DOHH2 (cell line): Measurements from ENCODE around the gene UBE2N.

ENCODE experiments used
- H3F3A ChIP-seq: fragments of 200-600 bp; sonication (generic), shearing (Covaris generic); 2 replicates; pipeline ENCODE4 v1.6.0; 2016; ENCODE audit warnings: antibody characterized with exemption, mild to moderate bottlenecking; ENCODE audit not compliant: control insufficient read depth, insufficient read depth
- H3K27ac ChIP-seq: fragments of 200-600 bp; sonication (generic); 2 replicates; pipeline ENCODE4 v1.5.1; 2014; ENCODE audit warnings: low read depth, mild to moderate bottlenecking, low read length, moderate library complexity
- H3K27me3 ChIP-seq: fragments of 200-600 bp; sonication (generic); 2 replicates; pipeline ENCODE4 v1.6.1; 2014; ENCODE audit warnings: mild to moderate bottlenecking, low read length, mixed read lengths; ENCODE audit not compliant: control insufficient read depth
- H3K36me3 ChIP-seq: fragments of 200-600 bp; sonication (generic); 2 replicates; pipeline ENCODE4 v1.6.1; 2014; ENCODE audit warnings: mild to moderate bottlenecking, low read length, moderate library complexity, mixed read lengths; ENCODE audit not compliant: control insufficient read depth
- H3K4me1 ChIP-seq: fragments of 200-600 bp; sonication (generic); 2 replicates; pipeline ENCODE4 v1.6.1; 2014; ENCODE audit warnings: mild to moderate bottlenecking, low read length, mixed read lengths; ENCODE audit not compliant: control insufficient read depth
- H3K4me2 ChIP-seq: fragments of 200-600 bp; sonication (generic); 2 replicates; pipeline ENCODE4 v1.6.0; 2014; ENCODE audit warnings: mild to moderate bottlenecking, low read length, moderate library complexity
- H3K4me3 ChIP-seq: fragments of 200-600 bp; sonication (generic); 2 replicates; pipeline ENCODE4 v1.5.1; 2014; ENCODE audit warnings: mild to moderate bottlenecking, low read length, mixed read lengths
- H3K79me2 ChIP-seq: fragments of 200-600 bp; sonication (generic); 2 replicates; pipeline ENCODE4 v1.6.1; 2014; ENCODE audit warnings: mild to moderate bottlenecking, low read length, mixed read lengths; ENCODE audit not compliant: control insufficient read depth
- H3K9me2 ChIP-seq: fragments of 200-600 bp; sonication (generic); replicated peaks from 2 replicates; pipeline ENCODE4 v1.6.1; 2014; ENCODE audit warnings: mild to moderate bottlenecking, low read length, mixed read lengths; ENCODE audit not compliant: control insufficient read depth
- H3K9me3 ChIP-seq: fragments of 200-600 bp; sonication (generic); 2 replicates; pipeline ENCODE4 v1.6.1; 2014; ENCODE audit warnings: antibody characterized with exemption, low read length, mixed read lengths; ENCODE audit not compliant: control insufficient read depth, insufficient read depth
- H4K20me1 ChIP-seq: fragments of 200-600 bp; sonication (generic); 2 replicates; pipeline ENCODE4 v1.6.0; 2014; ENCODE audit warnings: low read depth, mild to moderate bottlenecking, antibody characterized with exemption, low read length, moderate library complexity; ENCODE audit not compliant: control insufficient read depth, insufficient read depth
- CTCF ChIP-seq: fragments of 200-600 bp; sonication (generic); IDR thresholded peaks from one replicate; pipeline ENCODE4 v1.5.1; 2014; ENCODE audit warnings: antibody characterized with exemption, mild to moderate bottlenecking, low read depth, low read length; ENCODE audit not compliant: poor library complexity, severe bottlenecking
- EZH2phosphoT487 ChIP-seq: fragments of 200-600 bp; sonication (generic); IDR thresholded peaks from 2 replicates; pipeline ENCODE4 v1.6.1; 2017; ENCODE audit warnings: borderline replicate concordance, mild to moderate bottlenecking, antibody characterized with exemption, low read length, moderate library complexity, mixed read lengths

Gene UBE2N

GRCh38 chr12:93408813-93409212 lies 32.9 kb downstream of the UBE2N start:
- Histone ChIP-seq H3K9me3 (no peaks in the 10 kb centered on the region), H3K9me2 (no peaks in the 10 kb centered on the region), H3K36me3 (peaks cover 64% of the 10 kb centered on the region), H3K79me2 (peaks cover 42% of the 10 kb centered on the region), H3K27me3 (no peaks in the 10 kb centered on the region), H3K4me3 (no peak overlapping the region), H3K4me1 (peaks cover 5% of the 10 kb centered on the region; the same call in 1 of the 2 replicates), H3K4me2 (no peak overlapping the region), H3K27ac (no peak overlapping the region), H3F3A (peaks cover 25% of the 10 kb centered on the region), H4K20me1 (peaks cover 14% of the 10 kb centered on the region)
- no peak for TF ChIP-seq CTCF
- TF ChIP-seq EZH2phosphoT487: no peak

GRCh38 chr12:93407963-93408283 lies 33.8 kb downstream of the UBE2N start:
- peaks cover 57% of the 10 kb centered on the region for H3K36me3 ChIP-seq
- H3K9me3 ChIP-seq: no peaks in the 10 kb centered on the region
- peaks cover 33% of the 10 kb centered on the region for H3K79me2 ChIP-seq
- TF ChIP-seq CTCF (no peak), EZH2phosphoT487 (no peak)
- H4K20me1 ChIP-seq: peaks cover 8% of the 10 kb centered on the region
- H3K4me2 ChIP-seq: no peak overlapping the region
- no peak overlapping the region for H3K27ac ChIP-seq
- H3K4me3 ChIP-seq: no peak overlapping the region
- no peaks in the 10 kb centered on the region for H3K4me1 ChIP-seq
- no peaks in the 10 kb centered on the region for H3K27me3 ChIP-seq
- peaks cover 31% of the 10 kb centered on the region for H3F3A ChIP-seq
- no peaks in the 10 kb centered on the region for H3K9me2 ChIP-seq

- Histone ChIP-seq H3K4me3 (no peak overlapping the region), H3K4me2 (no peak overlapping the region), H3K36me3 (peaks cover 57% of the 10 kb centered on the region), H3K27me3 (no peaks in the 10 kb centered on the region), H3K79me2 (peaks cover 27% of the 10 kb centered on the region), H4K20me1 (peaks cover 7% of the 10 kb centered on the region), H3F3A (peaks cover 37% of the 10 kb centered on the region), H3K9me3 (no peaks in the 10 kb centered on the region), H3K4me1 (no peaks in the 10 kb centered on the region), H3K27ac (no peak overlapping the region), H3K9me2 (no peaks in the 10 kb centered on the region)
- TF ChIP-seq CTCF (no peak), EZH2phosphoT487 (no peak)
Observed at GRCh38 chr12:93407054-93407962, 34.4 kb downstream of the UBE2N start.
